GM12873 (cell line): ENCODE data around the gene NPIPA3.
"Not testable (repeated sequence)": the region's sequence is repeated elsewhere in the genome, so short reads cannot be mapped to it uniquely, and the experiment has no call there.

Source experiments
- CTCF ChIP-seq: IDR thresholded peaks from 2 replicates; pipeline ENCODE4 v1.5.1; 2012; ENCODE audit warnings: low read depth, mild to moderate bottlenecking, moderate library complexity, low read length, control low read depth; ENCODE audit not compliant: insufficient read depth; ENCODE audit errors: missing control alignments

The NPIPA3 gene

GRCh38 chr16:14703156-14704011 lies at the start of gene NPIPA3:
NPIPA3 (plus strand) TSS chr16:14703411; CDS start chr16:14708944, 5,533 bp downstream.
- not testable (repeated sequence) for TF ChIP-seq CTCF

- no peak for TF ChIP-seq CTCF
Observed at GRCh38 chr16:14658063-14658462, 45.1 kb upstream of the NPIPA3 start.

GRCh38 chr16:14667347-14668266 lies 35.6 kb upstream of the NPIPA3 start:
- TF ChIP-seq CTCF, result no peak

GRCh38 chr16:14668556-14669223 lies 34.5 kb upstream of the NPIPA3 start:
- TF ChIP-seq CTCF, result no peak

GRCh38 chr16:14669776-14670175 lies 33.4 kb upstream of the NPIPA3 start:
- peak; percentile 9 for TF ChIP-seq CTCF

GRCh38 chr16:14672403-14672971 lies 30.7 kb upstream of the NPIPA3 start:
- no peak for TF ChIP-seq CTCF

GRCh38 chr16:14676633-14677032 lies 26.6 kb upstream of the NPIPA3 start:
- TF ChIP-seq CTCF, result no peak
